Upper lobe of left lung (tissue), 6 donors: ENCODE results near the gene LAMB1. TPM values are rescaled to one million over a fixed set of nuclear protein-coding genes. Genes with fewer than 3 reads are reported as not detected.
A peak's percentile ranks its signal among the peaks of the same experiment; 100 is the strongest.

Experiments
- ATAC-seq, 2 donors: fragments of 200-7000 bp; cut with Tn5 transposase; one replicate each; pipeline ENCODE4 v1.9.1; 2022; ENCODE audit warnings: mild to moderate bottlenecking in 2 of 2, moderate library complexity in 2 of 2; ENCODE audit not compliant: low FRiP score in 2 of 2
- DNase-seq, 2 donors: peaks; one replicate each; pipeline ENCODE4 v3.0.0-alpha.2; 2019 to 2020
- H3K27ac ChIP-seq, 4 donors: fragments of 200-600 bp; sonication (generic); one replicate each; pipeline ENCODE4 v1.5.1; 2016 to 2019
- H3K27me3 ChIP-seq, 4 donors: fragments of 200-600 bp; sonication (generic); one replicate each; pipeline ENCODE4 v1.5.1; 2017 to 2019
- H3K36me3 ChIP-seq, 4 donors: fragments of 200-600 bp; sonication (generic); one replicate each; pipeline ENCODE4 v1.5.1; 2016 to 2019
- H3K4me1 ChIP-seq, 4 donors: fragments of 200-600 bp; sonication (generic); one replicate each; pipeline ENCODE4 v1.5.1; 2018 to 2019
- H3K4me3 ChIP-seq, 4 donors: fragments of 200-600 bp; sonication (generic); one replicate each; pipeline ENCODE4 v1.5.1; 2017 to 2019; ENCODE audit warnings: mild to moderate bottlenecking in 2 of 4, moderate library complexity in 1 of 4
- H3K9me3 ChIP-seq, 4 donors: fragments of 200-600 bp; sonication (generic); one replicate each; pipeline ENCODE4 v1.5.1; 2018 to 2019
- EP300 ChIP-seq, 4 donors: sonication (generic); formaldehyde crosslinking; IDR thresholded peaks; one replicate each; pipeline ENCODE4 v1.5.1; 2017; ENCODE audit warnings: antibody characterized with exemption in 4 of 4, control low read depth in 2 of 4
- POLR2A ChIP-seq, 4 donors: fragments of 450-650 bp; IDR thresholded peaks; one replicate each; pipeline ENCODE4 v1.5.1; 2016 to 2017; ENCODE audit warnings: antibody characterized with exemption in 4 of 4, mild to moderate bottlenecking in 2 of 4
- POLR2AphosphoS5 ChIP-seq, 2 donors: sonication (generic); formaldehyde crosslinking; IDR thresholded peaks; one replicate each; pipeline ENCODE4 v1.5.1; 2017; ENCODE audit warnings: antibody characterized with exemption in 2 of 2
- whole genome bisulfite sequencing, 2 donors: methylation state at CpG; one replicate each; pipeline ENCODE4 v1.1.5; 2017 to 2018; 5-methylcytosine and 5-hydroxymethylcytosine counted together
- total RNA-seq, 6 donors: library from RNA; depleted of rRNA in 4 of 6; stranded (reverse); fragments of >200 nt in 4 of 6; gene quantifications; one replicate each; pipeline versions ENCODE4 v1.1.0 to v1.2.1, GENCODE V29; 2016 to 2021
- TF ChIP-seq, protein P1 (sequence below), 6 experiments: fragments of 450-650 bp in 4 of 6; fragments of 200-600 bp in 2 of 6; sonication (generic) in 2 of 6; IDR thresholded peaks; one replicate each; pipeline ENCODE4 v1.5.1; 2016 to 2019; ENCODE audit warnings: antibody characterized with exemption in 6 of 6
- donor health status: DM: no; HTN: no; CAD: no; lungs with moderate emphysema.
- donor health status: DM: no; HTN: yes; CAD: no; lungs with severe emphysema.

Gene LAMB1
- total RNA-seq, 6 donors from 2014 or later, result 100 to 443 (median 135) TPM

DNA sequence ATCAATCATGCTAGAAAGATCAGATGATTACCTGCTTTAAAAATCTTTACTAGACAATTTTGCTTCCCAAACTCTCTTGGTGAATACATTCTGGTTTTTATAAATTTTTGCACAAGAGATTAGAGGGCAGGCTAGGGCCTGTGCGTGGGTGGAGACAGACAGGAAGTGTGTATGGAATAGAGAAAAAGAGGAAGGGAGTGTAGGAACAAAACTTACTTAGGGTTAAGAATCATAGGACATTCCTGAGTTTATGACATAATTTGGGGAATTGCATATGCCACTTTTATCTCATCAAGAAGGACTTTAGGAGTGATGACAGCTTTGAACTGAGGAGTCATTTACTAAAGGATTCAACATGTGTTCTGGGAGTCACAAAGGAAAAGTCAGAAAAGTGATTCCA is 31.3 kb downstream of the LAMB1 start:
- H3K4me1 ChIP-seq, result peaks cover 0 to 11% (median 6%) of the 10 kb centered on the region in 4 donors
- TF ChIP-seq POLR2A (IDR thresholded peaks at IDR 0.05), result no peak
- TF ChIP-seq POLR2AphosphoS5 (IDR thresholded peaks at IDR 0.05), result peak in 1 of 2 donors; percentile 3
- peaks cover 0 to 18% (median 0%) of the 10 kb centered on the region in 4 donors for H3K36me3 ChIP-seq
- no peaks in the 10 kb centered on the region for H3K27me3 ChIP-seq
- peak; percentile 66 to 88 for ATAC-seq
- no peak overlapping the region for H3K4me3 ChIP-seq
- peak overlapping the region; percentile 52 to 78 (median 72) for H3K27ac ChIP-seq
- no peak for DNase-seq
- no peaks in the 10 kb centered on the region for H3K9me3 ChIP-seq
- 52 to 56% methylated on average over 1 of the region's 1 CpG for WGBS, 2 donors

DNA sequence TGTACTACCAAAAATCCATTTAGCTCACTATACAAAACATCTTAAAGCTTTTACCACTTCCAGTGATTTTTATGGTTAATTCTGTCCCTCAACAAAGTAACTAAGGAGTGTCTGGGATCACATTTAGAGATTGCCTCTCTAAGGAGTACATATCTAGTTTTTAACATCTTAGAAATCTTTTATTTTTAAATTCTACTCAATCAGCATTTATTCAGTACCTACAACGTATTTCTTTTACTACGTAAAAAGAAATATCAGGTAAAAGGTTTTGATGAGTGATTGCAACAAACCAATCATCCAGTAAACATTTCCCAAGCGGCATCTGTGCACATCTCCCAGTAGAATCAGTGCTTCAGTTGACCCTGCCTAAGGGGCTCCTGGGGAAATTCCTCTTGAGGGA is 31.9 kb downstream of the LAMB1 start:
- WGBS, 2 donors, result 89 to 99% methylated on average over 3 of the region's 3 CpGs
- TF ChIP-seq EP300 (IDR thresholded peaks at IDR 0.05) (no peak), POLR2A (IDR thresholded peaks at IDR 0.05) (no peak), POLR2AphosphoS5 (IDR thresholded peaks at IDR 0.05) (no peak)
- TF ChIP-seq, protein P1, sequence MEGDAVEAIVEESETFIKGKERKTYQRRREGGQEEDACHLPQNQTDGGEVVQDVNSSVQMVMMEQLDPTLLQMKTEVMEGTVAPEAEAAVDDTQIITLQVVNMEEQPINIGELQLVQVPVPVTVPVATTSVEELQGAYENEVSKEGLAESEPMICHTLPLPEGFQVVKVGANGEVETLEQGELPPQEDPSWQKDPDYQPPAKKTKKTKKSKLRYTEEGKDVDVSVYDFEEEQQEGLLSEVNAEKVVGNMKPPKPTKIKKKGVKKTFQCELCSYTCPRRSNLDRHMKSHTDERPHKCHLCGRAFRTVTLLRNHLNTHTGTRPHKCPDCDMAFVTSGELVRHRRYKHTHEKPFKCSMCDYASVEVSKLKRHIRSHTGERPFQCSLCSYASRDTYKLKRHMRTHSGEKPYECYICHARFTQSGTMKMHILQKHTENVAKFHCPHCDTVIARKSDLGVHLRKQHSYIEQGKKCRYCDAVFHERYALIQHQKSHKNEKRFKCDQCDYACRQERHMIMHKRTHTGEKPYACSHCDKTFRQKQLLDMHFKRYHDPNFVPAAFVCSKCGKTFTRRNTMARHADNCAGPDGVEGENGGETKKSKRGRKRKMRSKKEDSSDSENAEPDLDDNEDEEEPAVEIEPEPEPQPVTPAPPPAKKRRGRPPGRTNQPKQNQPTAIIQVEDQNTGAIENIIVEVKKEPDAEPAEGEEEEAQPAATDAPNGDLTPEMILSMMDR (IDR thresholded peaks at IDR 0.05), result no peak
- Histone ChIP-seq H3K36me3 (peaks cover 0 to 13% (median 0%) of the 10 kb centered on the region in 4 donors), H3K9me3 (no peaks in the 10 kb centered on the region), H3K4me1 (peaks cover 0 to 11% (median 6%) of the 10 kb centered on the region in 4 donors), H3K27ac (peak overlapping the region; percentile 52 to 78 (median 72)), H3K4me3 (no peak overlapping the region), H3K27me3 (no peaks in the 10 kb centered on the region)
- ATAC-seq (no peak), DNase-seq (no peak)

DNA sequence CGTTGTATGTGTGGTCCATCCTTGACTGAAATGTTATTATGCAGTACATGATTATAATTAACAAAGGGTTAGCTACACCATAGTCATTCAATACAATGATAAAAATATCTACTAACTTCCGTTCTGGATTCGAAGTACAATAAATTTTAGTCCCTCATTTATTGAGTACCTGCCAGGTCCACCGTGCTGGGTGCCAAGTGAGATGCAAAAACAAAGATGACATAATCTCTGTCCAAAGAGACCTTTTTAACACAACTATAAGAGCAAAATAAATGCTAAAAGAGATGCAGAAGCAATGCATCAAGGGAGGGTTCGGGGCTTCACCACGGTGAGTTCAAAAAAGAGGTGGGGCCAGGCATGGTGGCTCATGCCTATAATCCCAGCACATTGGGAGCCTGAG is 33.1 kb downstream of the LAMB1 start:
- no peak for ATAC-seq
- TF ChIP-seq, protein P1 (IDR thresholded peaks at IDR 0.05), result no peak
- TF ChIP-seq EP300 (IDR thresholded peaks at IDR 0.05) (no peak), POLR2A (IDR thresholded peaks at IDR 0.05) (no peak), POLR2AphosphoS5 (IDR thresholded peaks at IDR 0.05) (no peak)
- no peak overlapping the region for H3K4me3 ChIP-seq

DNA sequence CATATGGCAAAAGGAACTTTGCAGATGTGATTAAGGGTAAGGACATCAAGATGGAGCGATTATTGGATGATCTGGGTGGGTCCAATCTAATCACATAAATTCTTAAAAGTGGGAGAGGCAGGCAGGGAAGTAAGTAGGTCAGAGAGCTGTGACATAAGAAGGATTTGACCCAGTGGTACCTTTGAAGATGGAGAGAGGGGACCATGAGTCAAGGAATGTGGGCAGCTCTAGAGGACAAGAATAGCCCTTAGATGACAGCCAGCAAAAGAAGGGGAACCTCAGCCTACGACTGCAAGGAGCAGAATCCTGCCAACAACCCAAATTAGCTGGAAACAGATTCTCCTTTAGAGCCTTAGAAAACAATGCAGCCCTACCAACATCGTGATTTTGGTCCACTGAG is 34.5 kb downstream of the LAMB1 start:
- Histone ChIP-seq H3K4me1 (peaks cover 0 to 11% (median 6%) of the 10 kb centered on the region in 4 donors), H3K27me3 (no peaks in the 10 kb centered on the region), H3K4me3 (no peak overlapping the region), H3K9me3 (no peaks in the 10 kb centered on the region), H3K27ac (peak overlapping the region in 2 of 4 donors; percentile 19 to 32), H3K36me3 (peaks cover 0 to 7% (median 0%) of the 10 kb centered on the region in 4 donors)
- no peak for DNase-seq
- no peak for TF ChIP-seq EP300 (IDR thresholded peaks at IDR 0.05)
- TF ChIP-seq POLR2AphosphoS5 (IDR thresholded peaks at IDR 0.05), result no peak
- no peak for TF ChIP-seq POLR2A (IDR thresholded peaks at IDR 0.05)
- TF ChIP-seq, protein P1 (IDR thresholded peaks at IDR 0.05), result no peak
- 81 to 86% methylated on average over 3 of the region's 3 CpGs for WGBS, 2 donors
- ATAC-seq, result no peak

More for the DNA sequence above, 33.1 kb downstream of the LAMB1 start:
- Histone ChIP-seq H3K27me3 (no peaks in the 10 kb centered on the region), H3K36me3 (peaks cover 0 to 6% (median 0%) of the 10 kb centered on the region in 4 donors), H3K27ac (peak overlapping the region in 2 of 4 donors; percentile 32 to 68), H3K9me3 (no peaks in the 10 kb centered on the region), H3K4me1 (peaks cover 0 to 11% (median 6%) of the 10 kb centered on the region in 4 donors)
- WGBS, 2 donors, result 54 to 79% methylated on average over 6 of the region's 6 CpGs
- DNase-seq, result no peak

DNA sequence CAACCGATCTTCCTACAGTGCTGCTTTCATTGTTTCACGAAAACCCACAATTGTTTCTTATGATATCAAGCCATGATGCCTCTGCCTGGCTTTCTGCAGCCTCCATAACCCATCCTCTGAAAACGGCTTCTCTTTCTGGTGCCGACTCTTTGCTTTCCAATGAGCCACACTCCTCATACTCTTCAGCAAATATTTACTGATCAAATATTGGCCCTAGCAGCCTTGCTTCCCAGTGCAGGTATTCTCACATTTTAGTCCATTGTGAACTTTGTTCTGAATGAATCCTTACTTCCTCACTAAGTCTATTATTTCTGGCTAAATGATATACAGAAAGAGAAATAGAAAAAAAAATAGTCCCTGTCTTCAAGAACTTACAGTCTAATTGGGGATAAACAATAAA is 35.5 kb downstream of the LAMB1 start:
- TF ChIP-seq POLR2AphosphoS5 (IDR thresholded peaks at IDR 0.05) (no peak), EP300 (IDR thresholded peaks at IDR 0.05) (no peak), POLR2A (IDR thresholded peaks at IDR 0.05) (no peak)
- TF ChIP-seq, protein P1 (IDR thresholded peaks at IDR 0.05), result no peak
- H3K4me3 ChIP-seq, result no peak overlapping the region
- peaks cover 0 to 7% (median 2%) of the 10 kb centered on the region in 4 donors for H3K36me3 ChIP-seq
- no peaks in the 10 kb centered on the region for H3K27me3 ChIP-seq
- no peak overlapping the region for H3K27ac ChIP-seq
- 74 to 82% methylated on average over 4 of the region's 4 CpGs for WGBS, 2 donors
- peaks cover 0 to 7% (median 2%) of the 10 kb centered on the region in 4 donors for H3K4me1 ChIP-seq
- DNase-seq (no peak), ATAC-seq (no peak)
- no peaks in the 10 kb centered on the region for H3K9me3 ChIP-seq
